ENCODE measurements around the gene DDR1. TPM values are rescaled to one million over a fixed set of nuclear protein-coding genes. Genes with fewer than 3 reads are reported as not detected.

The DDR1 gene
- total RNA-seq, 1 experiment from 2014 or later = 230 TPM

Small RNAs within 50 kb of the gene (microRNA-seq; reads per million reads assigned to microRNA genes)
- gene MIR4640 (ENCODE audit: borderline number of aligned reads) = 2.1 reads per million

Other genes with a start within 250 kb of the DDR1 start
- 21.8 to 26.5 TPM (median 25.5 TPM) in 3 replicates for gene C6orf136, start 237.4 kb upstream of the DDR1 start, total RNA-seq (2021)
- 27.3 to 32.2 TPM (median 30.6 TPM) in 3 replicates for gene DHX16, start 211.5 kb upstream of the DDR1 start, total RNA-seq (2021)
- 25.6 to 36.5 TPM (median 26.2 TPM) in 3 replicates for gene PPP1R18, start 197.9 kb upstream of the DDR1 start, total RNA-seq (2021)
- 31.2 to 33.3 TPM (median 31.3 TPM) in 3 replicates for gene NRM, start 193.5 kb upstream of the DDR1 start, total RNA-seq (2021)
- 95.9 to 100 TPM (median 97.9 TPM) in 3 replicates for gene MDC1, start 167.2 kb upstream of the DDR1 start, total RNA-seq (2021)
- gene TUBB, start 164.2 kb upstream of the DDR1 start, total RNA-seq (2021) = 1,503 to 1,570 TPM (median 1,542 TPM) in 3 replicates
- gene FLOT1, start 141.8 kb upstream of the DDR1 start, total RNA-seq (2021) = 110 to 121 TPM (median 120 TPM) in 3 replicates
- 61.2 to 82.4 TPM (median 61.5 TPM) in 3 replicates for gene IER3, start 140.0 kb upstream of the DDR1 start, total RNA-seq (2021)
- gene GTF2H4, start 23.7 kb downstream of the DDR1 start, total RNA-seq (2021) = 46.2 to 49.7 TPM (median 49.2 TPM) in 3 replicates
- 65.6 to 74.1 TPM (median 69.9 TPM) in 3 replicates for gene VARS2, start 29.7 kb downstream of the DDR1 start, total RNA-seq (2021)
- 0.66 to 0.80 TPM in 2 of 3 replicates, not detected in the other for gene SFTA2, start 47.7 kb downstream of the DDR1 start, total RNA-seq (2021)
- gene MUCL3, start 56.5 kb downstream of the DDR1 start, total RNA-seq (2021) = 0.15 to 0.21 TPM (median 0.18 TPM) in 3 replicates
- gene MUC21, start 99.2 kb downstream of the DDR1 start, total RNA-seq (2021) = not detected in 3 replicates
- gene MUC22, start 126.0 kb downstream of the DDR1 start, total RNA-seq (2021) = not detected in 3 replicates
- not detected in 3 replicates for gene C6orf15, start 228.1 kb downstream of the DDR1 start, total RNA-seq (2021)
- gene PSORS1C1, start 230.3 kb downstream of the DDR1 start, total RNA-seq (2021) = 0.11 to 0.66 TPM (median 0.34 TPM) in 3 replicates
- gene CDSN, start 235.9 kb downstream of the DDR1 start, total RNA-seq (2021) = not detected in 3 replicates